Prostate gland (tissue), 2 donors: ENCODE measurements around the gene BTBD2. TPM values are rescaled to one million over a fixed set of nuclear protein-coding genes. Genes with fewer than 3 reads are reported as not detected.

ENCODE experiments used
- DNase-seq: peaks from one replicate; pipeline ENCODE4 v3.0.0-alpha.2; 2019; ENCODE audit warnings: low spot score
- H3K27ac ChIP-seq, 2 donors: fragments of 200-600 bp; sonication (generic); 2 replicates each; pipeline ENCODE4 v1.5.1; 2017 to 2019
- H3K27me3 ChIP-seq: fragments of 200-600 bp; sonication (generic); replicated peaks from 2 replicates; pipeline ENCODE4 v1.5.1; 2019; ENCODE audit not compliant: insufficient read depth
- H3K36me3 ChIP-seq, 2 donors: fragments of 200-600 bp; sonication (generic); 1 replicate in 1 of 2; 2 replicates in 1 of 2; pipeline versions ENCODE4 v1.5.1 to v1.8.1; 2017 to 2019
- H3K4me1 ChIP-seq: fragments of 200-600 bp; sonication (generic); replicated peaks from 2 replicates; pipeline ENCODE4 v1.5.1; 2019
- H3K4me3 ChIP-seq, 2 donors: fragments of 200-600 bp; sonication (generic); 2 replicates each; pipeline ENCODE4 v1.5.1; 2017 to 2019
- H3K9me3 ChIP-seq: fragments of 200-600 bp; sonication (generic); 2 replicates; pipeline ENCODE4 v1.5.1; 2017
- CTCF ChIP-seq, 4 experiments: fragments of 200-600 bp in 2 of 4; fragments of 450-650 bp in 2 of 4; sonication (generic) in 2 of 4; IDR thresholded peaks; 1 replicate in 3 of 4; 2 replicates in 1 of 4; pipeline ENCODE4 v1.5.1; 2016 to 2019; ENCODE audit warnings: antibody characterized with exemption in 4 of 4, mild to moderate bottlenecking in 2 of 4, moderate library complexity in 2 of 4
- POLR2A ChIP-seq: fragments of 450-650 bp; IDR thresholded peaks from one replicate; pipeline ENCODE4 v1.6.1; 2016; ENCODE audit warnings: antibody characterized with exemption, mild to moderate bottlenecking
- POLR2AphosphoS5 ChIP-seq: sonication (generic); formaldehyde crosslinking; IDR thresholded peaks from one replicate; pipeline ENCODE4 v1.6.1; 2017; ENCODE audit warnings: antibody characterized with exemption
- WGBS: methylation state at CpG from one replicate; pipeline ENCODE4 v1.1.5; 2018; 5-methylcytosine and 5-hydroxymethylcytosine counted together
- intact Hi-C: fragments of 100-400 bp; cut with DNase I; formaldehyde crosslinking; loops from one replicate; pipeline ENCODE4 v1.14.2; 2022
- total RNA-seq, 2 donors: library from RNA; depleted of rRNA; stranded (reverse); fragments of >200 nt; gene quantifications; one replicate each; pipeline ENCODE4 v1.1.0, GENCODE V29; 2016

The BTBD2 gene
- total RNA-seq, 2 donors from 2014 or later, result 116 to 136 TPM

GRCh38 chr19:2013683-2013961 lies 1.9 kb downstream of the BTBD2 start:
- no peak for TF ChIP-seq POLR2AphosphoS5
- no peak for TF ChIP-seq CTCF (IDR thresholded peaks at IDR 0.05)
- no peak for TF ChIP-seq POLR2A
- H3K4me1 ChIP-seq, result no peaks in the 10 kb centered on the region
- 85% methylated on average over 6 of the region's 6 CpGs for WGBS
- H3K27me3 ChIP-seq, result no peaks in the 10 kb centered on the region
- intact Hi-C loops, result no loop called here
- DNase-seq, result no peak
- H3K36me3 ChIP-seq, result no peaks in the 10 kb centered on the region
- no peaks in the 10 kb centered on the region for H3K9me3 ChIP-seq
- no peak overlapping the region for H3K4me3 ChIP-seq
- H3K27ac ChIP-seq, result no peak overlapping the region

- Histone ChIP-seq H3K27ac (no peak overlapping the region), H3K4me1 (no peaks in the 10 kb centered on the region), H3K9me3 (no peaks in the 10 kb centered on the region), H3K4me3 (no peak overlapping the region), H3K27me3 (no peaks in the 10 kb centered on the region), H3K36me3 (no peaks in the 10 kb centered on the region)
- DNase-seq, result no peak
- 80% methylated on average over 21 of the region's 21 CpGs for WGBS
- intact Hi-C loops, result no loop called here
- TF ChIP-seq POLR2A, result no peak
- no peak for TF ChIP-seq CTCF (IDR thresholded peaks at IDR 0.05)
- no peak for TF ChIP-seq POLR2AphosphoS5
These were observed 2.4 kb downstream of the BTBD2 start for GRCh38 chr19:2012941-2013682.

DNA sequence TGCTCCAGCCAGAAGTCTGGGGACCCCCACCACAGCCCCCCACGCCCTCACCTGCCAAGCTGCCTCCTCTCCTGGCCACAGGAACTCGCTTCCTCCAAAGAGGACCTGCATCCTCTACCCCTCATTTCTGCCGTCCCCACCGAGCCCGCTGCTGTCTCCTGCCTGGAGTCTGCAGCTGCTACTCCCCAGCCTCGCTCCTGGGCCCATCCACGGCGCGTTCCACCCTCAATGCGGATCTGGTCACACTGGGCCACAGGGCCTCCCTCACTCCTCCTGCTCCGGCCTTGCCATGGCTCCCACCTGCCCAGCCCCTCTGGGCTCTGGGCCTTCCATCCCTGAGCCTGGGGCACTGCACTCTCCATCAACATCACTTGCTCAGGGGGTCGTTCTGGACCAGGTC lies 4.3 kb downstream of the BTBD2 start:
- no peaks in the 10 kb centered on the region for H3K4me1 ChIP-seq
- TF ChIP-seq POLR2A (no peak), POLR2AphosphoS5 (no peak), CTCF (IDR thresholded peaks at IDR 0.05) (no peak)
- no peaks in the 10 kb centered on the region for H3K9me3 ChIP-seq
- no peak overlapping the region for H3K4me3 ChIP-seq
- intact Hi-C loops, result no loop called here
- H3K27ac ChIP-seq, result no peak overlapping the region
- no peaks in the 10 kb centered on the region for H3K36me3 ChIP-seq
- DNase-seq, result no peak
- H3K27me3 ChIP-seq, result no peaks in the 10 kb centered on the region
- WGBS, result 92% methylated on average over 12 of the region's 12 CpGs

DNA sequence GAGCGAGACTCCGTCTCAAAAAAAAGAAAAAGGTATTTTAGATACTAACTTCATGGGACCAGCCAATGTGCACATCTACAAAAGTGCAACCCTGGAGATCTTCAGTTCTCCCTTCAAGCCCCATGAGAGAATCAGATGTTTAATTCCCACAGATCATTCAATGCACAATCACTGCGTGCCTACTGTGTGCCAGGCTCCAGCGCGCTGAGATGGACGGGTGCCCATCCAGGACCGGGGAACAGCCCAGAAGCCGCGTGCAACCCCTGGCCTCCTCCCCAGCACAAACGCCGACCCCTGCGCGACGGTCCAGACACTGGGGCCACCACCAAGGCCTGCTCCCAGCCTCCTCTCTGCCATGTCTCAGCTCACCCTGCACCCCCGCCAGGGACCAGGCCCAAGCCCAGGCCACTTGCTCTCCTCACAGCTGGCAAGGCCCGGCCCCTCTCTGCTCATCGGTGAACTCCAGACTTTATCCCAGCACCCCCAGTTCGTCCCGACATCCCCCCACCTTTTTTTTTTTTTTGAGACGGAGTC lies 5.3 kb downstream of the BTBD2 start:
- WGBS, result 94% methylated on average over 16 of the region's 20 CpGs
- Histone ChIP-seq H3K4me3 (no peak overlapping the region), H3K27ac (no peak overlapping the region), H3K9me3 (no peaks in the 10 kb centered on the region), H3K4me1 (no peaks in the 10 kb centered on the region), H3K36me3 (no peaks in the 10 kb centered on the region), H3K27me3 (no peaks in the 10 kb centered on the region)
- intact Hi-C loops, result no loop called here
- TF ChIP-seq CTCF (IDR thresholded peaks at IDR 0.05) (no peak), POLR2AphosphoS5 (no peak), POLR2A (no peak)
- DNase-seq, result no peak

- Histone ChIP-seq H3K4me3 (no peak overlapping the region), H3K9me3 (no peaks in the 10 kb centered on the region), H3K27me3 (no peaks in the 10 kb centered on the region), H3K36me3 (no peaks in the 10 kb centered on the region), H3K27ac (no peak overlapping the region), H3K4me1 (no peaks in the 10 kb centered on the region)
- no peak for DNase-seq
- TF ChIP-seq POLR2AphosphoS5, result no peak
- TF ChIP-seq CTCF (IDR thresholded peaks at IDR 0.05), result no peak
- TF ChIP-seq POLR2A, result no peak
- intact Hi-C loops, result no loop called here
- 86% methylated on average over 4 of the region's 4 CpGs for WGBS
These were observed 11.6 kb downstream of the BTBD2 start for GRCh38 chr19:2003874-2004273.
